GM21723 (cell line): Measurements from ENCODE around the gene NAB1.
A peak's percentile ranks its signal among the peaks of the same experiment; 100 is the strongest.
"Not testable (repeated sequence)": the region's sequence is repeated elsewhere in the genome, so short reads cannot be mapped to it uniquely, and the experiment has no call there.

ENCODE experiments used
- ATAC-seq: cut with Tn5 transposase; IDR thresholded peaks from one replicate; pipeline ENCODE4 v1.9.1; 2021; ENCODE audit warnings: mild to moderate bottlenecking, moderate library complexity; ENCODE audit not compliant: unreplicated experiment

The NAB1 gene

GRCh38 chr2:190649035-190649797 is at the start of gene NAB1:
NAB1 (plus strand) TSS chr2:190649083; CDS start chr2:190659177, 10,094 bp downstream.
- ATAC-seq = peak; percentile 57

- no peak for ATAC-seq
Measured at GRCh38 chr2:190599546-190600220, 49.2 kb upstream of the NAB1 start.

- ATAC-seq = no peak
Measured at GRCh38 chr2:190600293-190601103, 48.4 kb upstream of the NAB1 start.

GRCh38 chr2:190603374-190603773 is 45.5 kb upstream of the NAB1 start:
- no peak for ATAC-seq

GRCh38 chr2:190607014-190607597 is 41.8 kb upstream of the NAB1 start:
- ATAC-seq = no peak

GRCh38 chr2:190607657-190608357 is 41.1 kb upstream of the NAB1 start:
- no peak for ATAC-seq

- not testable (repeated sequence) for ATAC-seq
Measured at GRCh38 chr2:190608863-190609262, 40.0 kb upstream of the NAB1 start.

GRCh38 chr2:190609397-190609796 is 39.5 kb upstream of the NAB1 start:
- ATAC-seq = not testable (repeated sequence)

- not testable (repeated sequence) for ATAC-seq
Measured at GRCh38 chr2:190610528-190610927, 38.4 kb upstream of the NAB1 start.

GRCh38 chr2:190615555-190616200 is 33.2 kb upstream of the NAB1 start:
- no peak for ATAC-seq

- ATAC-seq = no peak
Measured at GRCh38 chr2:190618030-190618429, 30.9 kb upstream of the NAB1 start.

- no peak for ATAC-seq
Measured at GRCh38 chr2:190625691-190626090, 23.2 kb upstream of the NAB1 start.

- ATAC-seq = no peak
Measured at GRCh38 chr2:190626641-190627210, 22.2 kb upstream of the NAB1 start.

- peak; percentile 83 for ATAC-seq
Measured at GRCh38 chr2:190627448-190628412, 21.2 kb upstream of the NAB1 start.

GRCh38 chr2:190628591-190629319 is 20.1 kb upstream of the NAB1 start:
- no peak for ATAC-seq

GRCh38 chr2:190634381-190634780 is 14.5 kb upstream of the NAB1 start:
- no peak for ATAC-seq

GRCh38 chr2:190635781-190636180 is 13.1 kb upstream of the NAB1 start:
- no peak for ATAC-seq

GRCh38 chr2:190636361-190636760 is 12.5 kb upstream of the NAB1 start:
- no peak for ATAC-seq
